CD1c-positive myeloid dendritic cell (primary cell): ENCODE data around the gene ARHGEF4.
"Not testable (repeated sequence)": the region's sequence is repeated elsewhere in the genome, so short reads cannot be mapped to it uniquely, and the experiment has no call there.

Experiments used
- DNase-seq: peaks from one replicate; pipeline ENCODE4 v3.0.0-alpha.2; 2016; ENCODE audit errors: extremely low spot score

Gene ARHGEF4

DNA sequence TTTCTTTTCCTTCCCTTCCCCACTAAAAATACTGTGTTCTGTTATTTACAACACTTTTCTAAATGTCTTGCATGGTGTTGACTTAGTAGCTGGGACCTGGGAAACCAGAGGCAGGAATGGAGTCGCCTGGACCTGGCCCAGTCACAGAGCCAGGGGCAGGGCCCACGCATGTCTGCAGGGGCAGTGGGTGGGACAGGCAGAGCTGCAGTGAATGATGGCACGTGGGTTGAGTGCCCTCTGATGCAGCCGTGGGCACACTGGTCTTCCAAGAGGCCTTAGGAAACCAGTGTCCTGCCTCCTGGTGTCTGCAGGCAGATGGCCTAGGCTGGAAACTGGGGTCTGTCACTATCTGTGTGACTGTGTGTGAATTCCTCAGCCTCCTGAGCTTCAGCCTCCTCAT, 46.8 kb downstream of the ARHGEF4 start:
- DNase-seq, result no peak

DNA sequence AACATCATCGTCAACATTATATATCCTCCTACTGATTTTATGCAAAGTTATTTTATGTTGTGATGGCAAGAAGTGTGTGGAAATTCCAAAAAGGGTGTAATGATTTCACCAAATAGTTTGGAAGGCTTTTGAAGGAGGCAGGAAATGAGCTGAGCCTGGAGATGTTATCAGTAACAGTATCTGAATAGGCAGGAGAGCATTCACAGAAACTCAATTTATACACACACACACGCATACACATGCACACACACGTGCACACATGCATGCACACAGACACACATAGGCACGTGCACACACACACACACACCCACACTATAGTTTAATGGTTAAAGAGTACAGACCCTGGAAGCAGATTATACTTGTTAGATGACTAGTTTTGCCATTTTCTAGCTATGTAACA, 47.3 kb downstream of the ARHGEF4 start:
- no peak for DNase-seq

DNA sequence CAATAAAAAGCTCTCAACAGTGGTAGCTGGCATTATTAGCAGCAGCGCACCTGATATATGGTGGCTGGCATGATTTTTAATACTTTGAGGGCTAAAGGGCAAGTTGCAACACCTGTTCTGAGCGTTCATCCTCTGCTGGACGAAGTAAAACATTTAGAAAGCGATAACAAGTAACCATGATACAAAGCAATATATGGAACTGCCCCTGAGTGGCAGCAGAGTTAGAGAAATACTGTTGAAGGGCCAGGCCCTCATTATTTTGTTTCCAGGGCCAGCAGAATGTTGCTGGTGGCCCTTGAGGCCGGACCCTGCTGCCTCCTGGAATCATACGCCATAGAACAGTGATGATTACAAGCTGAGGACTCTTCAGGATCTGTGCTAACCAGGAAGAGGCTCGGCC, 47.8 kb downstream of the ARHGEF4 start:
- DNase-seq, result no peak

DNA sequence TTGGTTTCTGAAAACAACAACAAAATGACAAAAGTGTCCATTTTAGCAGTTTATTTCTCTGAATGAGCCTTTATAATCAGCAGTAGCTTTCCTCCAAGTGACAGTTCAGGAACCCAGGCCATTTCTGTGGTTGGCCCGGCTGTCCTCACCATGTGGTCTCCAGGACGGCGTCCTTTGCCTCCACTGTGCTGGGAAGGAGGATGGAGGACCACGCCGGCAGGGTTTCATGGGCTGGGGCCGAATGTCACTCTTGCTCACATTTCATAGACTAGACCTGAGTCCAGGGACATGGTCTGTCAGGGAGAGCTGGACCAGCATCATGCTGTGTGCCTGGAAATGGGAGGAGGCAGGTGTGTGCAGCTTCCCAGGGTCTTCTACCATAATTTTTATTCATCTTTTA, 50.9 kb downstream of the ARHGEF4 start:
- DNase-seq, result no peak

DNA sequence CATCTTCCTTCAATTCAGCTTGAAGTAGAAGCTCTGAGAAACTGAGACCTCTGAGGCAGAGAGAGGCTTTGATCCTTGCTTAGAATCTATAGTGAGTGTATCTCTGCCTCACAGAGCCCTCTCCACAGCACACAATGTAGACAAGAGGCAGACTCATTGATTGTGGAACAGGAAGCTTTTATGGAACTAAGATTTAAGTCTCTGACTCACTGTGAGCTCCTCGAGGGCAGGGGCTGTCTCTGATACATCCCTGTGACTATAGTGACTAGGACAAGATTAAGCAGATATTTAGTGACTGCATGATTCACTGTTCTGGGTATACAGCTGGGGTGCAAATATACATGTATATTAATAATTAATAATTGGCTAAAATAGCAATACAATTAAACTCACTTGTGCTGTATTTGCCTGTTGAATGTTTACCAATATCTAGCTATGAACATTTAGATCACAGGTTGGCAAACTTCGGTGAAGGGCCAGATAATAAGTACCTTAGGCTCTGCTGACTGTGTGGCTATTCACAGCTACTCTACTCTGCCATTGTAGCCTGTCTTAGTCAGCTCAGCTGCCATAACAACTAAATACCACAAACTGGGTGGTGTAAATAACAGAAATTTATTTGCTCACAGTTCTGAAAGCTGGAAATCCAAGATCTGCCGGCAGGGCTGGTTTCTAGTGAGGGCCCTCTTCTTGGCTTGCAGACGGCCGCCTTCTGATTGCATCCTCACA, 54.4 kb downstream of the ARHGEF4 start:
- DNase-seq, result no peak

DNA sequence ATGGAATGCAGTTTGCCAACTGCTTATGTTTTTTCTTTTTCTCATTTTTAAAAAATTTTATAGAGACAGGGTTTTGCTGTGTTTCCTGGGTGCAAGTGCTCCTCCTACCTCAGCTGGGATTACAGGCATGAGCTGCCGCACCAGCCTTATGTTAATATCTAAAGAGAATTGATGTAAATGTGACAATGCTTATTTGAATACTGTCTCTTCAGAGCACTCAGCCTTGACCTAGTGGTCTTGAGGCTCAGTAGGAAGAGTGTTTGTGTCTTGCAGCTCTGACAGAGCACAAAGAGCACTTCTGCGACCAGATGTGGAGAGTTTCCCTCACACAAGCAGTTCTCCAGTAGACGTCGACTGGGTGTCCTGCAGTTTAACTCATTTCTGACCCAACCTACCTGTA, 55.3 kb downstream of the ARHGEF4 start:
- DNase-seq, result no peak

DNA sequence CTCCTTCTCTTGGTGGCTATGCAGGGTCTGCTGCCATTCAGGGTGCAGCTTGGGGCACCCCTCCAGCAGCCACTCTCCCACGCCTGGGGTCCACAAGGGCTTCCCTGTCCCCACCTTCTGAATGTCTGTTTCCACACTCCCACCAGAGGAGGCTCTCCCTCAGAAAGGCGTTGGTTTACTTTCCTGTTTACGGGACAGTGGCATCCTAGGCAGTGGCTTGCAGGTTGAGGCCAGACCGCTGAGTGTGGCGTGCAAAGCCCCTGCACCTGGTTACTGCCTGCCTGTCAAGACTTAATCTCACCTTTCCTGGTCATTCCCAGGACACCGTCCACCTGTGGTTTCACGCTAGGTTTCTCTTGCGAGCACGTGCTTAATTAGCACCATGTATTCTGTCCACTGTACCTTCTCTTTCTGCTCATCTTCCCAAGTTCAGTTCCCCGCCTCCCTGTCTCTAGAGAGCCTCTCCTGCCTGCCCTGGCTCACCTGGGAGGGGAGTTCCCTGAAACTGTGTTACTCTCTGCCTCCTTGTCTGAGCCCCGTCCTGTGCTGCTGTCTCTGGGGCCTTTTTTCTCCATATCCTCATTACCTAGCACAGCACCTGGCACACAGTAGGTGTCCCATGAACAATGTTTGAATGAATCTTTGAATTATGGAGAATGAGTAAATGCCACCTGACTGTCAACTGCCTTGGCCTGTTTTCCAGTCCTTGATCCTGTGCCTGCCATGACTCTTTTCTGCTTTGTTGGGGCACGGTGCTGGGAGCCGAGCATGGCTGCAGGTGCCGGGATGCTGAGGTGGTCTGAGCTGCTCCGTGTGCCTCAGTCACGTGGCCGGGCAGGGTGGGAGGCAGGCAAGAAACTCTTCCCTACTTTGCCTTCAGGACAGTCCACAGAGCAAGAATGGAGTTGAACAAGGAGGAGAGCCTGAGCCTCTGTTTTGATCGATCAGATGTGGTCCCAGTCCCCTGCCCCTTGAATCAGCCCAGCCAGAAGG, 56.4 kb downstream of the ARHGEF4 start:
- DNase-seq, result no peak

DNA sequence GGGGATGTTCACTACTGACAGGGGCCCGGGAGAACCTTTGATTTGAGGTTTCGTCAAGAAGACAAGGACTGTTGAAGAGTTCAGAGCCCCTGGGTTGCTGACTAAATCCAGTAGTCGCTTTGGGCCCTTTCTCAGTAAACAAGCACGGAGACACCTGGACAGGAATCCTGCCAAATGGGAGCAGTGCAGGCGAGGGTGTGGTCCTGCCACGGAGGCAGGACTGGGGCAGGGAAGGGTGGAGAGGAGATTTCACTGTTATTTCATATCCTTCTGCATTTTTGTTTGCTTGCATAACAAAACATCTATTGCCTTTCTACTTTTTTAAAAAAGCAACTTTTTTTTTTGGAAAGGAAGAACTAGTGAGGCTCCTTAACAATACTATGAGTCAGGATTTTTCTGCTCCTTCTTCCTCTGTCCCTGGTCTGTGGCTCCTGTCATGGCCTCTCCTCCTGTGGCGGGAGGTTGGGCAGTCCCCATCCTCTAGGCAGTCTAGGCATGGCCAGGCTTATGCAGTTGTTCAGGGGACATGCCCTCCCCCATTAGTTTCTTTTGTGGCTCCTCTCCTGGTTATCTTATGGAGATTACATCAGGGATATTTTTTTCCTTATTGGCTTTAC, 57.7 kb downstream of the ARHGEF4 start:
- no peak for DNase-seq

DNA sequence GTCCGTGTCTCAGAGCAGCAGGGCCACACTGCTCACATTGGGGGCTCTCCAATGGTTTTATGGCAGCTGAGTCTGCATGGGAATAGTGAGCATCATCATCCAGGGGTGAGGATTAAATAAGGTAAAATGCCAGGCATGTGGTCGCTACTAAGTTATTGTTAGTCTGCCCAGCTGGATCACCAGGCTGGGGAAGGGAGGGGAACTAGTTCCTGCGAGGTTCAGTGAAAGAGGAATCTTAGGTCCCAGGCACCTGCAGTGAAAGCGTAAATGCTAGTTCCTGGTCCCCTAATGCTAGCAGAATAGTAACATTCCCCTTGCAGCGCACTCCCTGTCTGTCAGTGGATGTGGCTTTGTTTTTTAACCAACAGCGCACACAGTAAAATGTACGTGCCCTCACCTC, 60.1 kb downstream of the ARHGEF4 start:
- DNase-seq, result no peak

DNA sequence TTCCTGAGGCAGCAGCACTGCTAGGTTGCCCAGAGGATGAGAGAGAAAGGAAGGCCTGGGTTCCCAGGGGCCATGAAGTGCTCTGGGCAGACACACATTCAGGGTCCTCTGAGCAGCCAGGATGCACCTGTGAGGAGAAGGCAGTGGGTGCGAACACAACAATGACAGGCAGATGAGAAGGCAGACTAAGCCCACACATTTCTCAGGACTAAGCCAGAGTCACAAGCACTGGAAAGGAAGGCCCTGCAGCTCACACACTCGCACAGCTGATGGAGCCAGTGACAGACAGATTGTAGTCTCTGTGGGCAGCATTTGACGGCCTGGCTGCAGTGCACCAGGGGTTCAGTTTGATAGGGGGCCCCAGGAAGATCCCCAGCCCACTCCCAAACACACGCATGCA, 61.8 kb downstream of the ARHGEF4 start:
- DNase-seq, result no peak

DNA sequence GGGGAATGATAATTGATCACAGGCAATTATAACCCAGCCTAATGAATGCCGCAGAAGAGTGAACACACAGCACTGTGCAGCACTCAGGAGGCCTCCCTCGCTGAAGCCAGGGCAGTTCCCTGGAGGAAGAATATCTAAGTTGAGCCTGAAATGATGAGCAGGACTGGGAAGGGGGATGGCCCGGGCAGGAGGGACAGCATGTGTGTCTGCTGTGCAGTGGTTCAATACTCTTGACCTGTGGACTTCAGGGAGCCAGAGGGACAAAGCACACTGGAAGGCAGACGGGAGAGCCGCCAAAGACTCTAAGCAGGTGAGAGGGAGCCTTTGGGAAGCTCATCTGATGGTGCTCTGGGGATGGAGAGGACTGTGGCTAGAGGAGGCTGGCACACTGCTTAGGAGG, 62.6 kb downstream of the ARHGEF4 start:
- no peak for DNase-seq

DNA sequence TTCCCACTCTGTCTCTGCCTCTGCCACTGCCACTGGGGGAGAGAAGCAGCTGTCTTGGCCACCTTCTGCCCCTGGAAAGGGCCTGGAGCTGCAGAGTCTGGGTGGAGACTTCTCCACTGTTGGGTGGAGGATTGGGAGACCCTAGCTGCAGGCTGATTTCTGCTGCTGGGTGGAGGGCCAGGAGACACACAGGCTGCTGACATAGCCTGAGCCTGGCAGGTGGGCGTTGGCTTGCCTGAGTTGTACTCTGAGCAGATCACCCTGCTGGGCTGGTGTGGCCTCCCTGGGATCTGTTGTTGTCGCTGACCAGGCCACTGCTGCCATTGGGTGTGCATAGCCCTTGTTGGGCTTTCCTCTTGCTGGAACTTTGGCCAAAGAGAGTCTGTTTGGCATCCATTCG, 64.3 kb downstream of the ARHGEF4 start:
- DNase-seq, result no peak

DNA sequence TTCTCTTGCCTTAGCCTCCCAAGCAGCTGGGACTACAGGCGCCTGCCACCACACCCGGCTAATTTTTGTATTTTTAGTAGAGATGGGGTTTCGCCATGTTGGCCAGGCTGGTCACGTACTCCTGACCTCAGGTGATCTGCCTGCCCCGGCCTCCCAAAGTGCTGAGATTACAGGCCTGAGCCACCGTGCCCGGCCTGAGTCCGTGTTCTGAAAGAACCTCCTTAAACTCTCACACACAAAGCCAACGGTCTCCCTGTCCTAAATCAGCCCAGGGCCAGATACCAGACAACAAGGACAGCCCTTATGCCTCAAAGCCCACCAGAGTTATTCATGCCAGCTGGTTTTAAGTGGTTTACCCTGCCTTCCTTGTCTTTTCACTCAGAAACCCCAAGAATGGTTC, 64.9 kb downstream of the ARHGEF4 start:
- not testable (repeated sequence) for DNase-seq

DNA sequence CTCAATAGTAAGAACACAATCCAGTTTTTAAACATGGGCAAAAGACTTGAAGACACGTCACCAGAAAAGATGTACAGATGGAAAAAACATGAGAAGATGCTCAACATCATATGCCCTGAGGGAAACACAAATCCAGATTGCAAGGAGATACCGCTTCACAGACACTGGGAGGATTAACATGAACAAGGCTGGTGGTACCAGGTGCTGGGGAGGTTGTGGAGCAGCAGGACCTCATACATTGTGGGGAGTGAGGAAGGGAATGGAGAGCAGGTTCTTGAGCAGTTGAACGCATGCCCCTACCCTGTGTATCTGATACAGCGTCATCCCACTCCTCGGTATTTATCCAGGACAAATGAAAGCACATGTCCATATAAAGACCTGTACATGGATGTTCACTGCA, 72.1 kb downstream of the ARHGEF4 start:
- no peak for DNase-seq

DNA sequence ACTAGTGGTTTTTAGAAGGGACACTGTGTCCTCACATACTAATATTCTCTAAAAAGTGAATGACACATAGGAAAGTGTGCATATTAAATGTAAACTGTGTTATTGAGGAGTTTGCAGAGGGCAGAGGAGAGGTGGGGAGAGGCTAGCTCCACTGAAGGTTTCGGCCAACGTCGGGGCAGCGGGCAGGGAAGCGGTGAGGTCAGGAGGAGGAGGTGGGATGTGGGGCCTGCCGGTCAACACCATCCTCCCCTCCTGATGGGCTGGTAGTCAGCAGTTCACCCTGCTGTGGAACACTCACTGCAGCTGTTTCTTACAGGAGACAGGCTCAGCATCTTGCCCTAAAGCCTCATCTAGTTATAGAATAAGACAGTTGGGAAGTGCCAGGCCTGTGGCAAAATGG, 74.2 kb downstream of the ARHGEF4 start:
- DNase-seq, result no peak

DNA sequence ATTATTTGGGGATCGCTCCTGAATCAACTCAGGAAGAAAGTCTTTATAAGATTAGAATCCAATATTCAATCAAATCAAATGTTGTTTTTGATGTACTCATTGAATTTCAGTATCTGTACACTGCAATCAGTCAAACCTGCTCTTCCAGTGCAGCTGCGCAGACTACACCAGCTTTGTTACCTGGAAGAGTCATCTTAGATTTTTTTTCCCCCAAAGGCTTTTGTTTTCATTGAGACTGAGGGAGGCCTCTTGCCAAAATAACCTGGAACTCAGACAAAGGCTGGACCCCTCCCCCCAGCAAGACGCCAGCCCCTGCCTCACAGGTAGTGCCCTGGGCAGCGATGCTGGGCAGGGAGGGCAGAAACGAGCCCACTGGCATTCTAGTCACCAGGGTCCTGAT, 74.8 kb downstream of the ARHGEF4 start:
- DNase-seq, result no peak

DNA sequence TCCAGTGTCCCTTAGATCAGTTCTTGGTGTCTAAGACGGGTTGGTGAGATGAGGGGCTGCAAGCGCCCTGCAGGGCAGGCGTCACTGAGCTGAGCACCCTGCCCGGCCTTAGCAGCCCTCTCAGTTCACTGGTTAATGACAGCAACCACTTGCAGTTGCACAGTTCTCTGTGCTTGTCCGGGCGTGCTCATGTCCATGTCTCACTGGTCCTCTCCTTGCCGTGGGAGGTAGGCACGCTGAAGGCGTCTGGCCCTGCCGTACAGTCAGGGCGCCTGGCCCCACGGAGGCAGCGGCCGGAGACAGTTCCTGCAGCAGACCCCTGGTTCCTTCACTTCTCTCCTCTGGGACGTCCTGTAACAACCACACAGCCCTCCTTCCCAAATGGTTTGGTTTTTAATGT, 75.3 kb downstream of the ARHGEF4 start:
- DNase-seq, result no peak

DNA sequence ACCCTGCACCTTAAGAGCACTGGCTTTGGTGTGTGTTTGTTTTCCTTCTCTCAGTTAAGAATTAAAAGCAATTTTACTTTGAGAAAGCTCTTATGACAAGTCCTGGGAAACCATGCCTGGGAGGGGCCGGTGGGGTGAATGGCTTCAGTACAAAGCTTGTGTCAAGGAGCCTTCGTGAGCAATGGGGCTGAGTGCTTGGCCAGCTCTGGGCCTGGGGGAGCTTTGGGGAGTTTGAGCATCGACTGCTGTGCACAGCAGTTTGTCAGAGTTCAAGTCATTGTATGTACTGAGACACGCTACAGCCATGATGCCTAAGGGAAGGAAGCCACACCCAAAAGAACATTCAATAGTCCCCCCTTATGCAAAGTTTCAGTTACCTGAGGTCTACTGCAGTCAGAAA, 75.8 kb downstream of the ARHGEF4 start:
- no peak for DNase-seq

DNA sequence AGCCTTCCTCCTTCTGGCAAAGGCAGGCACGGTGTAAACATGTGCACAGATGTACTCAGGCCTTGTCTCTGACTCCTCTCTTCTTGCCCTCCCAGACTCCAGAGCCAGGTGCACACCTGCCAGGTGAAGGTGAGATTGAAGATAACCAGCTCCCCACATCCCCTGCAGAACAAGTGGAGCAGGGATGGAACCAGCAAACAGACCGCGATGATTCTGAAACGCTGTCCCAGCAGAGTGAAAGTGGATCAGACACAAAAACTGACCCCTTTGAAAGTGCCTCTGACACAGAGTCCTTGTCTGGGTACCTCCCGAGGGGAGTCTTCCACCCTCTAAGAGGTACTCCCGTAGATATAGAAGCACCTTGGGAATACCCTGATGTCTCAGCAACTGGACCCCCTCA, 77.2 kb downstream of the ARHGEF4 start:
- no peak for DNase-seq

DNA sequence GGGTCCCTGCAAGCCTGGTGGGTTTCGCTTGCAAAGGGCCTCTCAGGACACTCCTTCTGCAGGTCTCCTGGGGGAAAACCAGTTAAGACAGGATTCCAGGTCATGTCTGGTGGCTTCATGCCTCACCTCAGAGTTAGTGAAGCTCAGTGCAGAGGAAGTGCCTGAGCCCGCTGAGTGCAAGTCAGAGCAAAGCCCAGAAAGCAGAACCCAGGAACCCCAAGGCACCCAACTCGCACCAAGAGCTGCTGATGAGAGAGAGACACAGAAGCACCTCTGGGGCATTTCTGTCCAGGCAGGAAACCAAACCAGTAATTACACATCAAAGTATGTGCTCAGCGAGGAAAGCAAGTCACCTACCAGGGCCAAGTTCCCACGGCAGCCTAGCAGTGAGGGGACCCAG, 78.4 kb downstream of the ARHGEF4 start:
- DNase-seq, result no peak

DNA sequence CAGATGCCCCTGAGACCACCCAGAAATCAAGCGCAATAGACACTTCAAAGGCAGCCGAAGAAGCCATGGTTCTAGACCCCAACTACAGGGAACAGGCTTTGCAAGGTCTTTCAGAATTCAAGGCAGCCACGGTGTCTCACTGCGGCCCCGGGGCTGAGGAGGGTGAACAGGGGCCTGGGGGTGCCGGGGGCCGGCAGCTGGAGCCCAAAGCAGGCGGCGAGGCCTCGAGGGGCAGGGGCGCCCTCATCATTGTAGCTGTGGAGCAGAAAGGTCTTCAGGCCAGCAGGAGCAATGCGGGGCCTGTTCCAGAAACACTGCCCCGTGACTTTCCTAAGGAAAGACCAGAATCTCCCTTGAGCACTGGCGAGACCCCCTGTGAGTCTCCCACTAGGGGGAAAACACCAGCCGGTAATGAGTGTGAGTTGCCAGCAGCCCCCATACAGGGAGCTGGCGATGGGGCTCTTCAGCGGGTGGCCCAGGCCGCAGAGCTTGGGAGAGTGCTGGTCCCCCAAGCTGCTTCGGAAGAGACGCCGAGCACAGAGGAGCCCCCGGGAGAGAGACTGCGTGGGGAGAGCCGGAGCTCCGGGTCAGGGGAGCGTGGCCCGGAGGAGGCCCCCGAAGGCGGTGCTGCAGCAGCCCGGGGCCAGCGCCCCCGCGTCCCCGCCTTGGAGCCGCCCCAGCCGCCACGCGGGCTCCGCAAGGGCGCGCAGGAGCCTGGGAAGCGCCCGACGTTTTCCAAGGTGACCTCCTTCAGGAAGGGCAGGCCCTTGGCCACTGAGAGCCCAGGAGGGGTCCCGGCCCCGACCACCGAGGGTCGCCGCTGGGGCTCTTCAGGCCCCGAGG, 79.1 kb downstream of the ARHGEF4 start:
- DNase-seq, result no peak

DNA sequence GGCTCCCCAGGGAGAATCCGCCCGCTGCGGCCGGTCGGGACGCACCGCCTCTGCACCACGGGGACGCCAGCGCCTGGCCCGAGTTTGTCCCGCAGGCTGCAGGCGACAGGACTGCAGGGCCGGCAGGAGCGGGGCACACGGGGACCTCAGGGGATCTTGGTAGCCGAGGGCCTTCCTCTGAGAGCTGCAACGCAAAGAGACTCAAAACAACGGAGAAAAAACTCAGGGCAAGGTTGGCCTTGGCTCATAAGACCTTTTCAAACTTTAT, 79.7 kb downstream of the ARHGEF4 start:
- DNase-seq, result no peak
